GM12878 (cell line): Measurements from ENCODE around the gene TAPBP. TPM values are rescaled to one million over a fixed set of nuclear protein-coding genes. Genes with fewer than 3 reads are reported as not detected.

Experiments
- ATAC-seq: fragments of 200-7000 bp; cut with Tn5 transposase; 3 replicates; pipeline ENCODE4 v1.9.1; 2020; ENCODE audit warnings: mild to moderate bottlenecking, moderate library complexity
- BruUV-seq: library from RNA; stranded (reverse); fragments of 400-500 nt; replicated peaks from 2 replicates; lab custom pipeline; 2021; lab: Mats Ljungman, UMichigan
- CTCF ChIA-PET: fragments of 300-600 bp; sonication (Branson Sonifier 250); formaldehyde crosslinking; extraction: SDS; loops from one replicate; lab custom pipeline; 2021; ENCODE audit warnings: inconsistent platforms; lab: Yijun Ruan, JAX
- POLR2A ChIA-PET: fragments of 350-600 bp; formaldehyde crosslinking; extraction: SDS; loops from one replicate; lab custom pipeline; 2021; ENCODE audit warnings: inconsistent platforms; lab: Charles Lee
- RAD21 ChIA-PET: fragments of 300-600 bp; sonication (Branson Sonifier 250); formaldehyde crosslinking; loops from one replicate; lab custom pipeline; 2023; ENCODE audit warnings: antibody characterized with exemption; ENCODE audit not compliant: unreplicated experiment; lab: Charles Lee
- SMC1A ChIA-PET: fragments of 300-600 bp; sonication (Branson Sonifier 250); formaldehyde crosslinking; loops from one replicate; lab custom pipeline; 2023; ENCODE audit not compliant: unreplicated experiment, uncharacterized antibody; lab: Charles Lee
- DNase-seq: peaks from one replicate; pipeline ENCODE4 v3.0.0-alpha.2; 2011; ENCODE audit warnings: low read depth, low spot score
- FAIRE-seq: peaks from 3 replicates; lab custom pipeline; 2011; peaks lifted over from hg19 to GRCh38; lab: Jason Lieb, UNC
- H2AFZ ChIP-seq: 2 replicates; pipeline ENCODE4 v1.6.0; 2011; ENCODE audit warnings: low read depth, low read length, control low read depth; ENCODE audit not compliant: control insufficient read depth
- H3K27ac ChIP-seq: 2 replicates; pipeline ENCODE4 v1.5.1; 2011; ENCODE audit warnings: control low read depth; ENCODE audit not compliant: control insufficient read depth, insufficient read depth
- H3K27me3 ChIP-seq, 2 experiments: replicated peaks in 1 of 2; 2 replicates each; pipeline versions ENCODE4 v1.6.0 to v1.6.1; 2011; ENCODE audit warnings: low read length in 1 of 2; ENCODE audit not compliant: control insufficient read depth in 2 of 2, insufficient read depth in 2 of 2
- H3K36me3 ChIP-seq, 2 experiments: 2 replicates each; pipeline ENCODE4 v1.5.1; 2011; ENCODE audit warnings: low read length in 1 of 2; ENCODE audit not compliant: control insufficient read depth in 2 of 2, insufficient read depth in 2 of 2
- H3K4me1 ChIP-seq: 2 replicates; pipeline ENCODE4 v1.6.1; 2011; ENCODE audit warnings: mild to moderate bottlenecking, low read length, moderate library complexity, mixed read lengths; ENCODE audit not compliant: control insufficient read depth, insufficient read depth
- H3K4me2 ChIP-seq: 2 replicates; pipeline ENCODE4 v1.6.0; 2011; ENCODE audit warnings: control low read depth; ENCODE audit not compliant: control insufficient read depth, insufficient read depth
- H3K4me3 ChIP-seq: fragments of 200-600 bp; sonication (generic); 2 replicates; pipeline ENCODE4 v1.5.1; 2016
- H3K79me2 ChIP-seq: 2 replicates; pipeline ENCODE4 v1.6.0; 2011; ENCODE audit warnings: low read length; ENCODE audit not compliant: control insufficient read depth, insufficient read depth
- H3K9ac ChIP-seq: 2 replicates; pipeline ENCODE4 v1.8.0; 2011; ENCODE audit warnings: low read length, control low read depth, mixed read lengths; ENCODE audit not compliant: control insufficient read depth, insufficient read depth
- H3K9me3 ChIP-seq: replicated peaks from 3 replicates; pipeline ENCODE4 v1.5.1; 2011; ENCODE audit warnings: mild to moderate bottlenecking, low read length; ENCODE audit not compliant: control insufficient read depth, insufficient read depth
- H4K20me1 ChIP-seq: 2 replicates; pipeline ENCODE4 v1.6.0; 2011; ENCODE audit not compliant: control insufficient read depth, insufficient read depth
- BMI1 ChIP-seq: fragments of 450-650 bp; IDR thresholded peaks from 2 replicates; pipeline ENCODE4 v1.6.1; 2016; ENCODE audit warnings: mild to moderate bottlenecking, moderate library complexity, borderline replicate concordance
- EGR1 ChIP-seq, 2 experiments: IDR thresholded peaks; 1 replicate in 1 of 2; 2 replicates in 1 of 2; pipeline ENCODE4 v1.6.1; 2011 to 2012; ENCODE audit warnings: low read depth in 2 of 2, low read length in 2 of 2, borderline replicate concordance in 1 of 2, mild to moderate bottlenecking in 1 of 2, moderate library complexity in 1 of 2
- FOS ChIP-seq: IDR thresholded peaks from 3 replicates; pipeline ENCODE4 v1.6.1; 2011; ENCODE audit warnings: borderline replicate concordance; ENCODE audit not compliant: insufficient read length; ENCODE audit errors: extremely low read depth
- HDAC6 ChIP-seq: fragments of 200-600 bp; sonication (generic); IDR thresholded peaks from one replicate; pipeline ENCODE4 v1.8.0; 2017; ENCODE audit warnings: antibody characterized with exemption; ENCODE audit not compliant: unreplicated experiment
- IKZF1 ChIP-seq: fragments of 450-650 bp; conservative IDR thresholded peaks from 2 replicates; pipeline ENCODE4 v1.6.1; 2017; ENCODE audit warnings: antibody characterized with exemption, mild to moderate bottlenecking
- MTA3 ChIP-seq: IDR thresholded peaks from 2 replicates; pipeline ENCODE4 v1.6.1; 2012; ENCODE audit warnings: low read length, inconsistent platforms, borderline replicate concordance
- NFYA ChIP-seq: IDR thresholded peaks from 2 replicates; pipeline ENCODE4 v1.6.1; 2011; ENCODE audit warnings: low read depth, mild to moderate bottlenecking, low read length, improper control_type of control experiment, borderline replicate concordance
- NR2C1 ChIP-seq: fragments of 450-650 bp; IDR thresholded peaks from 2 replicates; pipeline ENCODE4 v1.6.1; 2017; ENCODE audit warnings: antibody characterized with exemption, mild to moderate bottlenecking, moderate library complexity
- TAF1 ChIP-seq: IDR thresholded peaks from 2 replicates; pipeline ENCODE4 v1.6.1; 2011; ENCODE audit warnings: mild to moderate bottlenecking, low read depth, low read length, borderline replicate concordance
- YY1 ChIP-seq: IDR thresholded peaks from 2 replicates; pipeline ENCODE4 v1.6.1; 2011; ENCODE audit warnings: low read depth, mild to moderate bottlenecking, low read length
- WGBS: methylation state at CpG from one replicate; pipeline ENCODE4 v1.1.6; 2016; ENCODE audit warnings: low lambda C conversion rate; ENCODE audit not compliant: insufficient replicate concordance, insufficient coverage; ENCODE audit errors: missing lambda C conversion rate; 5-methylcytosine and 5-hydroxymethylcytosine counted together
- in situ Hi-C: fragments of 300-500 bp; cut with MboI; formaldehyde crosslinking; loops from 9 replicates; pipeline ENCODE4 v1.14.3; 2018; ENCODE audit warnings: mixed read lengths
- intact Hi-C: fragments of 100-400 bp; cut with micrococcal nuclease; formaldehyde crosslinking; loops from one replicate; pipeline ENCODE4 v1.14.2; 2022; ENCODE audit not compliant: unreplicated experiment
- polyA plus RNA-seq, 11 experiments: library from polyadenylated mRNA; depleted of rRNA in 4 of 11; unstranded in 6 of 11; stranded (reverse) in 5 of 11; fragments of >200 nt; fragmentation: Nextera tagmentation in 4 of 11; fragmentation: Illumina TruSeq in 1 of 11; extraction: Ambion mirVana in 4 of 11; extraction: Trizol in 1 of 11; gene quantifications; 1 replicate in 1 of 11; 2 replicates in 10 of 11; pipeline versions ENCODE4 v1.2.1 to v1.2.3, GENCODE V29; 2011 to 2016; ENCODE audit warnings: inconsistent platforms in 2 of 11, missing spikeins in 2 of 11, low read depth in 1 of 11
- total RNA-seq, 4 experiments: library from RNA; depleted of rRNA in 3 of 4; stranded (reverse); fragments of >200 nt in 3 of 4; fragmentation: Illumina TruSeq in 1 of 4; extraction: Trizol in 1 of 4; gene quantifications; 2 replicates each; pipeline versions ENCODE4 v1.2.1 to v1.2.3, GENCODE V29; 2013 to 2021
- TF ChIP-seq, protein P1 (sequence below): fragments of 450-650 bp; IDR thresholded peaks from 2 replicates; pipeline ENCODE4 v1.6.1; 2017; ENCODE audit warnings: mild to moderate bottlenecking
- TF ChIP-seq, protein P2 (sequence below): fragments of 450-650 bp; conservative IDR thresholded peaks from 2 replicates; pipeline ENCODE4 v1.6.1; 2017; ENCODE audit warnings: mild to moderate bottlenecking, moderate library complexity

The TAPBP gene
- total and polyA plus RNA-seq, 10 of the 15 experiments (the other 5 are each of a cell fraction or from before 2014, with no cell fraction given): 14.6 to 210 (median 78.1) TPM

DNA sequence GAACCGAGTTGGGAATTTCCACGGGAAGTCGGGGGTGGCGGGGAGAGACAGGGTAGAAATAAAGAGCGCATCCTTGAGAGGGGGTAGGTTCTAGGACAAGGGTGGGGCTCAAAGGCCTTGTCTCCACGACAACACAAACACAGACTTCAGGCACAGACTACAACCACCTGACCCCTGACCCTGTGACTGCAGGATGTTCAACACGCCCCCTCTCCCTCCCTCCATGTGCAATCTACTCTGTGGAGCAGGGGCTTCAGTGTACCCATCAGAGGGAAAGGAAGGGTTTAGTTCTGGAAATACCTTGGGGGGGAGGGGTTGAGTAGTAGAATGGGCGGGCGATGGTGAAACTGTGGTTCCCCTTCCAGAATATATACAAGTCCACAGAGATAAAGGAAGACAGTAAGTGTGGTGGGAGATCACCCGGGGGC, 651 bp upstream of the TAPBP start (continued):
- TF ChIP-seq FOS (no peak), TAF1 (no peak)

DNA sequence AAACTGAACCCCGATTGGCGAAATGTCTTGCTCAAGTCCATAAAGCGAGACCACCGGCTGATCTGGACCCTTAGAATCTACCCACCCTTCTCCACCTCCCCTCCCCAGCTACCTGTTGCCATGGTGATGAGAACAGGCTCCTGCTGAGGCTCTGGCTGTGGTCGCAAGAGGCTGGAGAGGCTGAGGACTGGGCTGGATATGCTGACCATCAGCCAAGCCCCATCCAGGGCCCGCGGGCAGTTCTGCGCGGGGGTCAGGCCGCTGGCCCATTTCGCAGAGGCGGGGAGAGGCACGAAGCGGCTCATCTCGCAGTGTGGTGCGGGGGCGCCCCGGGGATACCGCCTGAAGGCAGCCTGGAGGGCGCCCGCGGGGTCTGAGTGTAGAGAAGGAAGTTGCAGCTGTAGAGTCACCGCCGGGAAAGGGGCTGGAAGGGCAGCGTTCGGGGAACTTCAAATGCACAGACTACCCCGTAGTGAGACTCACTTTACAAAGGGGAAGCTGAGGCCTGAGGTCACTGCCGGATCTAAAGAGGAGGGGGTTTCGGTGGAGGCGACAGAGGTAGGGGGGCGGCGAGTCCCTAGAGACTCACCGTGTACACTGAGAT, 671 bp downstream of the TAPBP start:
- intact Hi-C loops: no loop called here
- H3K36me3 ChIP-seq: peaks cover 0 to 4% of the 10 kb centered on the region in 2 experiments; a peak in 2 of 4 replicates
- peak in 1 of 2 experiments; percentile 71; a peak in 1 of 3 replicates for TF ChIP-seq EGR1 (IDR thresholded peaks at IDR 0.05; ENCODE audit: borderline replicate concordance in 1 of 2, low read depth in 2 of 2, low read length in 2 of 2)
- 0 out of 2 replicates have a peak, but pooled peaks have one; percentile 34 for TF ChIP-seq MTA3
- peak; percentile 25 for TF ChIP-seq HDAC6
- peak; percentile 76; the same call in 1 of the 2 replicates for TF ChIP-seq BMI1
- TF ChIP-seq, protein P1, sequence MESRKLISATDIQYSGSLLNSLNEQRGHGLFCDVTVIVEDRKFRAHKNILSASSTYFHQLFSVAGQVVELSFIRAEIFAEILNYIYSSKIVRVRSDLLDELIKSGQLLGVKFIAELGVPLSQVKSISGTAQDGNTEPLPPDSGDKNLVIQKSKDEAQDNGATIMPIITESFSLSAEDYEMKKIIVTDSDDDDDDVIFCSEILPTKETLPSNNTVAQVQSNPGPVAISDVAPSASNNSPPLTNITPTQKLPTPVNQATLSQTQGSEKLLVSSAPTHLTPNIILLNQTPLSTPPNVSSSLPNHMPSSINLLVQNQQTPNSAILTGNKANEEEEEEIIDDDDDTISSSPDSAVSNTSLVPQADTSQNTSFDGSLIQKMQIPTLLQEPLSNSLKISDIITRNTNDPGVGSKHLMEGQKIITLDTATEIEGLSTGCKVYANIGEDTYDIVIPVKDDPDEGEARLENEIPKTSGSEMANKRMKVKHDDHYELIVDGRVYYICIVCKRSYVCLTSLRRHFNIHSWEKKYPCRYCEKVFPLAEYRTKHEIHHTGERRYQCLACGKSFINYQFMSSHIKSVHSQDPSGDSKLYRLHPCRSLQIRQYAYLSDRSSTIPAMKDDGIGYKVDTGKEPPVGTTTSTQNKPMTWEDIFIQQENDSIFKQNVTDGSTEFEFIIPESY: no peak
- 0 out of 2 replicates have a peak, but pooled peaks have one; percentile 3 for TF ChIP-seq YY1
- peak; percentile 60; the same call in 1 of the 2 replicates for TF ChIP-seq IKZF1
- no peak for TF ChIP-seq NFYA
- TF ChIP-seq, protein P2, sequence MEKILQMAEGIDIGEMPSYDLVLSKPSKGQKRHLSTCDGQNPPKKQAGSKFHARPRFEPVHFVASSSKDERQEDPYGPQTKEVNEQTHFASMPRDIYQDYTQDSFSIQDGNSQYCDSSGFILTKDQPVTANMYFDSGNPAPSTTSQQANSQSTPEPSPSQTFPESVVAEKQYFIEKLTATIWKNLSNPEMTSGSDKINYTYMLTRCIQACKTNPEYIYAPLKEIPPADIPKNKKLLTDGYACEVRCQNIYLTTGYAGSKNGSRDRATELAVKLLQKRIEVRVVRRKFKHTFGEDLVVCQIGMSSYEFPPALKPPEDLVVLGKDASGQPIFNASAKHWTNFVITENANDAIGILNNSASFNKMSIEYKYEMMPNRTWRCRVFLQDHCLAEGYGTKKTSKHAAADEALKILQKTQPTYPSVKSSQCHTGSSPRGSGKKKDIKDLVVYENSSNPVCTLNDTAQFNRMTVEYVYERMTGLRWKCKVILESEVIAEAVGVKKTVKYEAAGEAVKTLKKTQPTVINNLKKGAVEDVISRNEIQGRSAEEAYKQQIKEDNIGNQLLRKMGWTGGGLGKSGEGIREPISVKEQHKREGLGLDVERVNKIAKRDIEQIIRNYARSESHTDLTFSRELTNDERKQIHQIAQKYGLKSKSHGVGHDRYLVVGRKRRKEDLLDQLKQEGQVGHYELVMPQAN: peak; percentile 22; the same call in 1 of the 2 replicates
- TF ChIP-seq TAF1: peak; percentile 20; the same call in 1 of the 2 replicates
- no peak for TF ChIP-seq NR2C1
- TSS peak; percentile 74 for BruUV-seq
- in situ Hi-C loops: no loop called here
- peak overlapping the region; percentile 96 for H3K27ac ChIP-seq
- CTCF ChIA-PET: interaction anchor here (0.5 to 4.7 kb wide), 6 partner anchors 13 to 118 kb away, joined by 3 to 30 read pairs (median 6); partner anchors contain the start of genes B3GALT4 and RGL2
- peak overlapping the region; percentile 99 for H3K4me3 ChIP-seq
- peaks cover 61% of the 10 kb centered on the region for H3K79me2 ChIP-seq
- ATAC-seq (peak; percentile 14), DNase-seq (no peak), FAIRE-seq (no peak)
- 1% methylated on average over 31 of the region's 33 CpGs for WGBS
- peak overlapping the region; percentile 77 for H3K4me2 ChIP-seq
- H3K4me1 ChIP-seq: peaks cover 20% of the 10 kb centered on the region
- no peaks in the 10 kb centered on the region for H4K20me1 ChIP-seq
- RAD21 ChIA-PET: interaction anchor here (0.7 to 2.1 kb wide), 7 partner anchors 8 to 36 kb away, joined by 3 to 7 read pairs (median 3); partner anchors contain the start of genes B3GALT4, PFDN6, RGL2 and WDR46
- POLR2A ChIA-PET: interaction anchor here (0.6 to 4.5 kb wide), 11 partner anchors 8 to 266 kb away, joined by 3 to 41 read pairs (median 4); partner anchors contain the start of genes B3GALT4, PFDN6, RGL2 and RPS18
- H2AFZ ChIP-seq: no peak overlapping the region; the same call in 1 of the 2 replicates
- no peaks in the 10 kb centered on the region for H3K9me3 ChIP-seq
- SMC1A ChIA-PET: interaction anchor here (0.7 to 2.1 kb wide), 3 partner anchors 16 to 129 kb away, joined by 3 to 7 read pairs (median 3); partner anchors contain the start of gene WDR46
- H3K9ac ChIP-seq: peak overlapping the region; percentile 97
- H3K27me3 ChIP-seq: no peaks in the 10 kb centered on the region
